ENCODE results near the gene ODF2L. TPM values are rescaled to one million over a fixed set of nuclear protein-coding genes. Genes with fewer than 3 reads are reported as not detected.

ODF2L gene
- total RNA-seq, 1 experiment from 2014 or later: 24.4 TPM

DNA sequence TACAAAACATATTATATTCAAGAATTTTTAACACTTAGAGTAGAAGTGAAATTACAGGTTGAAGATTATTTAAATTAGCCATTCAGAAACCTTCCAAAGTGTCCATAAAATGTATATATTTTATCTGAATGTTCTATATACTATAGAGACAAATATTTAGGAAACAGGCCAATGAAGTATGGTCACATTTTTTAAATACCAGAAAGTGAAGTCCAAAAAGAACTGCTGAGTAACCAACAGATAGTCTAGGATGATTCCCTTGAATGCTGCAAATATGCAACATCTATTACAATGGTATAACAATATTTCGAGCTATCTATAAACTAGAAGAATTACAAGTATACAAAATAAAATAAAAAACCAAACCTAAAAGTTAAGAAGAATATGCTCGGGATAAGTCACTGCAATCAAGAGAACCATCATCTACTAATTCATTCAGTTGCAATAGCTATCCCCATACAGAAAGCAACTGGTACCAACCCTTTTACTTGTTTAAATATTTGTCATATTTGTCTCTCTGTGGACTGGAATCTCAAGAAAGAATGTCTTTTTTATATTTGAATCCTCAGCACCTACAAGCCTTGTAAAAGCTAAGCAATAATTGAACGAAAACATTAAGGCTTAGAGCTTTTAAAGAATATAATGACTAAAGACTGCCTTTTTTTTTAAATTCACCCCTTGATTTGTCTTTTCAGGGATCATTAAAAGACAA, 8.1 kb downstream of the ODF2L start:
- Mint-ChIP-seq H3K36me3 (no peaks in the 10 kb centered on the region), H3K27ac (no peak overlapping the region), H3K4me1 (0 out of 2 replicates have a peak, but pooled peaks cover 3% of the 10 kb centered on the region), H3K4me3 (no peak overlapping the region), H3K27me3 (ENCODE audit: low read depth) (no peaks in the 10 kb centered on the region), H3K9me3 (no peaks in the 10 kb centered on the region)
- ChIA-PET POLR2A (no interaction called here), CTCF (no interaction called here)
- TF ChIP-seq TEAD1 (CRISPR knock-in tag; IDR thresholded peaks at IDR 0.05): no peak
- TF ChIP-seq, protein P1, sequence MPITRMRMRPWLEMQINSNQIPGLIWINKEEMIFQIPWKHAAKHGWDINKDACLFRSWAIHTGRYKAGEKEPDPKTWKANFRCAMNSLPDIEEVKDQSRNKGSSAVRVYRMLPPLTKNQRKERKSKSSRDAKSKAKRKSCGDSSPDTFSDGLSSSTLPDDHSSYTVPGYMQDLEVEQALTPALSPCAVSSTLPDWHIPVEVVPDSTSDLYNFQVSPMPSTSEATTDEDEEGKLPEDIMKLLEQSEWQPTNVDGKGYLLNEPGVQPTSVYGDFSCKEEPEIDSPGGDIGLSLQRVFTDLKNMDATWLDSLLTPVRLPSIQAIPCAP (CRISPR knock-in tag; IDR thresholded peaks at IDR 0.05): no peak
- TF ChIP-seq TEAD4 (CRISPR knock-in tag; IDR thresholded peaks at IDR 0.05): no peak
- TF ChIP-seq, protein P2, sequence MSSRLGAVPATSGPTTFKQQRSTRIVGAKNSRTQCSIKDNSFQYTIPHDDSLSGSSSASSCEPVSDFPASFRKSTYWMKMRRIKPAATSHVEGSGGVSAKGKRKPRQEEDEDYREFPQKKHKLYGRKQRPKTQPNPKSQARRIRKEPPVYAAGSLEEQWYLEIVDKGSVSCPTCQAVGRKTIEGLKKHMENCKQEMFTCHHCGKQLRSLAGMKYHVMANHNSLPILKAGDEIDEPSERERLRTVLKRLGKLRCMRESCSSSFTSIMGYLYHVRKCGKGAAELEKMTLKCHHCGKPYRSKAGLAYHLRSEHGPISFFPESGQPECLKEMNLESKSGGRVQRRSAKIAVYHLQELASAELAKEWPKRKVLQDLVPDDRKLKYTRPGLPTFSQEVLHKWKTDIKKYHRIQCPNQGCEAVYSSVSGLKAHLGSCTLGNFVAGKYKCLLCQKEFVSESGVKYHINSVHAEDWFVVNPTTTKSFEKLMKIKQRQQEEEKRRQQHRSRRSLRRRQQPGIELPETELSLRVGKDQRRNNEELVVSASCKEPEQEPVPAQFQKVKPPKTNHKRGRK (CRISPR knock-in tag; IDR thresholded peaks at IDR 0.05; ENCODE audit: borderline replicate concordance): no peak
- no peak for TF ChIP-seq ZNF317 (CRISPR knock-in tag; IDR thresholded peaks at IDR 0.05; ENCODE audit: borderline replicate concordance, low read depth)
- no peak for DNase-seq (ENCODE audit: low spot score)
- no peak for ATAC-seq

DNA sequence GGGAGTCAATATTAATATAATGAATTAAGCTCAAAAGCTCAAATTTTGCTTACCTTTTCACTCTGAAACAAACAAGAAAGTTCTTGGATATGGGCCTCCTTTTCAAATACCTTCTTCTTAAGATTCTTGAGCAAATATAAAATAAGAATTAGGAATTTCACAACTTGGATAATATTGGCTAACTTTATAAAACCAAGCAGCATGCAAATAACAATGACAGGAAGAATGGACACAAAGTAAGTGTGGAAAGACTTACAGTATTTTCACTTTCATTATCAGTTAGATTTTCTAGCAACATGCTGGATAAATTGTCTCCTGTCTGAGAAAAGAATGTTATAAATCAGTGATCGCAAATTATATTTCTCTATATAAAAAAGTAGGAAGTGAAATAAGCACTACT, 13.2 kb downstream of the ODF2L start:
- H3K4me1 Mint-ChIP-seq: no peaks in the 10 kb centered on the region
- H3K27ac Mint-ChIP-seq: no peak overlapping the region
- ChIA-PET POLR2A (interaction anchor here (0.6 kb wide), 1 partner anchor 489 kb away, joined by 3 read pairs; no protein-coding TSS in a partner anchor), CTCF (no interaction called here)
- H3K27me3 Mint-ChIP-seq (ENCODE audit: low read depth): no peaks in the 10 kb centered on the region
- H3K4me3 Mint-ChIP-seq: no peak overlapping the region
- ATAC-seq (no peak), DNase-seq (ENCODE audit: low spot score) (no peak)
- H3K9me3 Mint-ChIP-seq: peaks cover 10% of the 10 kb centered on the region
- TF ChIP-seq RORB (CRISPR knock-in tag; IDR thresholded peaks at IDR 0.05) (no peak), FOXK1 (CRISPR knock-in tag; IDR thresholded peaks at IDR 0.05) (no peak), ZNF396 (CRISPR knock-in tag; IDR thresholded peaks at IDR 0.05; ENCODE audit: borderline replicate concordance) (no peak), ESRRA (CRISPR knock-in tag; IDR thresholded peaks at IDR 0.05; ENCODE audit: borderline replicate concordance) (no peak), SP1 (CRISPR knock-in tag; conservative IDR thresholded peaks at IDR 0.05) (no peak), NR2C2 (CRISPR knock-in tag; IDR thresholded peaks at IDR 0.05) (no peak), IRF2 (CRISPR knock-in tag; IDR thresholded peaks at IDR 0.05; ENCODE audit: borderline replicate concordance, low read depth) (no peak), NFE2L1 (CRISPR knock-in tag; IDR thresholded peaks at IDR 0.05) (no peak), SMAD3 (CRISPR knock-in tag; IDR thresholded peaks at IDR 0.05; ENCODE audit: borderline replicate concordance) (no peak), GRHL2 (CRISPR knock-in tag; IDR thresholded peaks at IDR 0.05; ENCODE audit: insufficient replicate concordance, severe bottlenecking) (no peak), ATF1 (CRISPR knock-in tag; IDR thresholded peaks at IDR 0.05) (no peak)
- TF ChIP-seq, protein P3, sequence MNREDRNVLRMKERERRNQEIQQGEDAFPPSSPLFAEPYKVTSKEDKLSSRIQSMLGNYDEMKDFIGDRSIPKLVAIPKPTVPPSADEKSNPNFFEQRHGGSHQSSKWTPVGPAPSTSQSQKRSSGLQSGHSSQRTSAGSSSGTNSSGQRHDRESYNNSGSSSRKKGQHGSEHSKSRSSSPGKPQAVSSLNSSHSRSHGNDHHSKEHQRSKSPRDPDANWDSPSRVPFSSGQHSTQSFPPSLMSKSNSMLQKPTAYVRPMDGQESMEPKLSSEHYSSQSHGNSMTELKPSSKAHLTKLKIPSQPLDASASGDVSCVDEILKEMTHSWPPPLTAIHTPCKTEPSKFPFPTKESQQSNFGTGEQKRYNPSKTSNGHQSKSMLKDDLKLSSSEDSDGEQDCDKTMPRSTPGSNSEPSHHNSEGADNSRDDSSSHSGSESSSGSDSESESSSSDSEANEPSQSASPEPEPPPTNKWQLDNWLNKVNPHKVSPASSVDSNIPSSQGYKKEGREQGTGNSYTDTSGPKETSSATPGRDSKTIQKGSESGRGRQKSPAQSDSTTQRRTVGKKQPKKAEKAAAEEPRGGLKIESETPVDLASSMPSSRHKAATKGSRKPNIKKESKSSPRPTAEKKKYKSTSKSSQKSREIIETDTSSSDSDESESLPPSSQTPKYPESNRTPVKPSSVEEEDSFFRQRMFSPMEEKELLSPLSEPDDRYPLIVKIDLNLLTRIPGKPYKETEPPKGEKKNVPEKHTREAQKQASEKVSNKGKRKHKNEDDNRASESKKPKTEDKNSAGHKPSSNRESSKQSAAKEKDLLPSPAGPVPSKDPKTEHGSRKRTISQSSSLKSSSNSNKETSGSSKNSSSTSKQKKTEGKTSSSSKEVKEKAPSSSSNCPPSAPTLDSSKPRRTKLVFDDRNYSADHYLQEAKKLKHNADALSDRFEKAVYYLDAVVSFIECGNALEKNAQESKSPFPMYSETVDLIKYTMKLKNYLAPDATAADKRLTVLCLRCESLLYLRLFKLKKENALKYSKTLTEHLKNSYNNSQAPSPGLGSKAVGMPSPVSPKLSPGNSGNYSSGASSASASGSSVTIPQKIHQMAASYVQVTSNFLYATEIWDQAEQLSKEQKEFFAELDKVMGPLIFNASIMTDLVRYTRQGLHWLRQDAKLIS (CRISPR knock-in tag; IDR thresholded peaks at IDR 0.05; ENCODE audit: borderline replicate concordance): no peak
- TF ChIP-seq, protein P4, sequence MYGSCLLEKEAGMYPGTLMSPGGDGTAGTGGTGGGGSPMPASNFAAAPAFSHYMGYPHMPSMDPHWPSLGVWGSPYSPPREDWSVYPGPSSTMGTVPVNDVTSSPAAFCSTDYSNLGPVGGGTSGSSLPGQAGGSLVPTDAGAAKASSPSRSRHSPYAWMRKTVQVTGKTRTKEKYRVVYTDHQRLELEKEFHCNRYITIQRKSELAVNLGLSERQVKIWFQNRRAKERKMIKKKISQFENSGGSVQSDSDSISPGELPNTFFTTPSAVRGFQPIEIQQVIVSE (CRISPR knock-in tag; IDR thresholded peaks at IDR 0.05; ENCODE audit: borderline replicate concordance): no peak
- TF ChIP-seq, protein P5, sequence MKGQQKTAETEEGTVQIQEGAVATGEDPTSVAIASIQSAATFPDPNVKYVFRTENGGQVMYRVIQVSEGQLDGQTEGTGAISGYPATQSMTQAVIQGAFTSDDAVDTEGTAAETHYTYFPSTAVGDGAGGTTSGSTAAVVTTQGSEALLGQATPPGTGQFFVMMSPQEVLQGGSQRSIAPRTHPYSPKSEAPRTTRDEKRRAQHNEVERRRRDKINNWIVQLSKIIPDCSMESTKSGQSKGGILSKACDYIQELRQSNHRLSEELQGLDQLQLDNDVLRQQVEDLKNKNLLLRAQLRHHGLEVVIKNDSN (CRISPR knock-in tag; IDR thresholded peaks at IDR 0.05): no peak
- H3K36me3 Mint-ChIP-seq: peaks cover 12% of the 10 kb centered on the region

Measured in WTC11 (cell line).